ENCODE results near the gene BCL2L2.

The BCL2L2 gene

GRCh38 chr14:23286902-23287479, 19.6 kb upstream of the BCL2L2 start:
- ChIA-PET CTCF (interaction anchor here (0.8 to 19.3 kb wide), 5 partner anchors 11 to 191 kb away, joined by 3 to 300 read pairs (median 4); partner anchors contain the start of genes BCL2L2 and PPP1R3E), POLR2A (interaction anchor here (1.1 to 2.5 kb wide), 4 partner anchors 12 to 34 kb away, joined by 4 to 16 read pairs (median 6); partner anchors contain the start of genes BCL2L2, PABPN1 and PPP1R3E)
- no peak for TF ChIP-seq CTCF (IDR thresholded peaks at IDR 0.05; ENCODE audit: insufficient read depth, low read length, missing control alignments)
- peak overlapping the region; percentile 83 for H3K4me3 ChIP-seq (ENCODE audit: low read depth, low read length)
- no peak for DNase-seq (ENCODE audit: low read depth, low spot score)

DNA sequence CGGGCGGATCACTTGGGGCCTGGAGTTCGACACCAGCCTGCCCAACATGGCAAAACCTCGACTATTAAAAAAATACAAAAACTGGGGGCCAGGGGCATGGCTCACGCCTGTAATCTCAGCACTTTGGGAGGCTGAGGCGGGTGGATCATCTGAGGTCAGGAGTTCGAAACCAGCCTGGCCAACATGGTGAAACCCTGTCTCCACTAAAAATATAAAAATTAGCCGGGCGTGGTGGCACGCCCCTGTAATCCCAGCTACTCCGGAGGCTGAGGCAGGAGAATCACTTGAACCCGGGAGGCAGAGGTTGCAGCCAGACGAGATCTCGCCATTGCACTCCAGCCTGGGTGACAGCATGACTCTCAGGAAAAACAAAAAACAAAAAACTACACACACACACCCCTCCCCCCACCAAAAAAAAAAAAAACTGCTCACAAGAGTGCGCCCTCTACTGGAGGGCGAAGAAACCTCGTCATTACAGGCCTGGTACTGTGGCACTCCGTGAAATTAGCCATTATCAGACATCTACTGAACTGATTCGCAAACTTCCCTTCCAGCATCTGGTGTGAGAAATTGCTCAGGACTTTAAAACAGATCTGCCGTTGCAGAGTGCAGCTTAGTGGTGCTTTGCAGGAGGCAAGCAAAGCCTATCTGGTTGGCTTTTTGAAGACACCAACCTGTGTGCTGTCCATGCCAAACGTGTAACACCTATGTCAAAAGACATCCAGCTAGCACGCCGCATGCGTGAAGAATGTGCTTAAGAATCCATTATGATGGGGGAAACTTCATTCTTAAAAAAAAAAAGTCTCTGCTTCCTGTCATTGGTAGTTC, 11.7 kb upstream of the BCL2L2 start:
- H3K4me3 ChIP-seq (ENCODE audit: low read depth, low read length) = no peak overlapping the region
- ChIA-PET CTCF (interaction anchor here (0.9 to 20.5 kb wide), 15 partner anchors 6 to 176 kb away, joined by 3 to 300 read pairs (median 4); partner anchors contain the start of genes BCL2L2, CEBPE, HOMEZ and PPP1R3E), POLR2A (no interaction called here)
- no peak for DNase-seq (ENCODE audit: low read depth, low spot score)
- TF ChIP-seq CTCF (IDR thresholded peaks at IDR 0.05; ENCODE audit: insufficient read depth, low read length, missing control alignments) = peak; percentile 61

GRCh38 chr14:23296012-23296777, 10.4 kb upstream of the BCL2L2 start:
- DNase-seq (ENCODE audit: low read depth, low spot score) = no peak
- POLR2A ChIA-PET = interaction anchor here (0.8 kb wide), 1 partner anchor 26 kb away, joined by 5 read pairs; no protein-coding TSS in a partner anchor
- no peak overlapping the region for H3K4me3 ChIP-seq (ENCODE audit: low read depth, low read length)
- no peak for TF ChIP-seq CTCF (IDR thresholded peaks at IDR 0.05; ENCODE audit: insufficient read depth, low read length, missing control alignments)
- CTCF ChIA-PET = interaction anchor here (0.7 to 20.5 kb wide), 11 partner anchors 6 to 109 kb away, joined by 3 to 300 read pairs (median 5); partner anchors contain the start of genes BCL2L2, HOMEZ and PPP1R3E

GRCh38 chr14:23297096-23297495, 9.5 kb upstream of the BCL2L2 start:
- ChIA-PET CTCF (interaction anchor here (0.7 to 20.5 kb wide), 11 partner anchors 5 to 311 kb away, joined by 3 to 300 read pairs (median 5); partner anchors contain the start of genes BCL2L2, HOMEZ and PPP1R3E), POLR2A (no interaction called here)
- no peak for DNase-seq (ENCODE audit: low read depth, low spot score)
- TF ChIP-seq CTCF (IDR thresholded peaks at IDR 0.05; ENCODE audit: insufficient read depth, low read length, missing control alignments) = no peak
- H3K4me3 ChIP-seq (ENCODE audit: low read depth, low read length) = no peak overlapping the region

GRCh38 chr14:23297611-23298277, 8.9 kb upstream of the BCL2L2 start:
- no peak overlapping the region for H3K4me3 ChIP-seq (ENCODE audit: low read depth, low read length)
- DNase-seq (ENCODE audit: low read depth, low spot score) = no peak
- POLR2A ChIA-PET = no interaction called here
- no peak for TF ChIP-seq CTCF (IDR thresholded peaks at IDR 0.05; ENCODE audit: insufficient read depth, low read length, missing control alignments)
- CTCF ChIA-PET = interaction anchor here (1.4 to 20.5 kb wide), 8 partner anchors 4 to 311 kb away, joined by 4 to 300 read pairs (median 14); partner anchors contain the start of genes BCL2L2, HOMEZ and PPP1R3E
